GM21367 (cell line): ENCODE measurements around the gene TTC4.

Experiments used
- ATAC-seq: cut with Tn5 transposase; IDR thresholded peaks from one replicate; pipeline ENCODE4 v1.9.1; 2021; ENCODE audit not compliant: unreplicated experiment

The TTC4 gene

GRCh38 chr1:54715493-54716298 lies at the start of gene TTC4:
Gene TTC4, plus strand, starts transcription at chr1:54715861. Its CDS starts 48 bp downstream, at chr1:54715909.
- ATAC-seq = peak; percentile 94

- no peak for ATAC-seq
Measured at GRCh38 chr1:54666333-54666732, 49.3 kb upstream of the TTC4 start.

GRCh38 chr1:54667797-54668196 lies 47.9 kb upstream of the TTC4 start:
- no peak for ATAC-seq

- ATAC-seq = no peak
Measured at GRCh38 chr1:54668567-54668966, 47.1 kb upstream of the TTC4 start.

- peak; percentile 74 for ATAC-seq
Measured at GRCh38 chr1:54671985-54672608, 43.6 kb upstream of the TTC4 start.

- ATAC-seq = no peak
Measured at GRCh38 chr1:54678776-54679643, 36.7 kb upstream of the TTC4 start.

- ATAC-seq = no peak
Measured at GRCh38 chr1:54679706-54680105, 36.0 kb upstream of the TTC4 start.

GRCh38 chr1:54680387-54680786 lies 35.3 kb upstream of the TTC4 start:
- ATAC-seq = no peak

- no peak for ATAC-seq
Measured at GRCh38 chr1:54681358-54681757, 34.3 kb upstream of the TTC4 start.

GRCh38 chr1:54683453-54683852 lies 32.2 kb upstream of the TTC4 start:
- no peak for ATAC-seq

GRCh38 chr1:54685335-54685905 lies 30.2 kb upstream of the TTC4 start:
- no peak for ATAC-seq

GRCh38 chr1:54686155-54686554 lies 29.5 kb upstream of the TTC4 start:
- ATAC-seq = no peak

- no peak for ATAC-seq
Measured at GRCh38 chr1:54694771-54695170, 20.9 kb upstream of the TTC4 start.

- ATAC-seq = no peak
Measured at GRCh38 chr1:54695221-54695620, 20.4 kb upstream of the TTC4 start.

- ATAC-seq = no peak
Measured at GRCh38 chr1:54695764-54696163, 19.9 kb upstream of the TTC4 start.

GRCh38 chr1:54696262-54696661 lies 19.4 kb upstream of the TTC4 start:
- ATAC-seq = no peak

- no peak for ATAC-seq
Measured at GRCh38 chr1:54697896-54698295, 17.8 kb upstream of the TTC4 start.

GRCh38 chr1:54698346-54698745 lies 17.3 kb upstream of the TTC4 start:
- no peak for ATAC-seq

- no peak for ATAC-seq
Measured at GRCh38 chr1:54699936-54700525, 15.6 kb upstream of the TTC4 start.

- no peak for ATAC-seq
Measured at GRCh38 chr1:54701066-54701465, 14.6 kb upstream of the TTC4 start.

- ATAC-seq = no peak
Measured at GRCh38 chr1:54701996-54702395, 13.7 kb upstream of the TTC4 start.
